OCI-M2 (cell line): ENCODE measurements around the gene HMGN2.
"Not testable (repeated sequence)": the region's sequence is repeated elsewhere in the genome, so short reads cannot be mapped to it uniquely, and the experiment has no call there.

Source experiments
- DNase-seq: peaks from one replicate; lab custom pipeline; 2025; ENCODE audit not compliant: unreplicated experiment; lab: John Stamatoyannopoulos, UW

HMGN2 gene

DNA sequence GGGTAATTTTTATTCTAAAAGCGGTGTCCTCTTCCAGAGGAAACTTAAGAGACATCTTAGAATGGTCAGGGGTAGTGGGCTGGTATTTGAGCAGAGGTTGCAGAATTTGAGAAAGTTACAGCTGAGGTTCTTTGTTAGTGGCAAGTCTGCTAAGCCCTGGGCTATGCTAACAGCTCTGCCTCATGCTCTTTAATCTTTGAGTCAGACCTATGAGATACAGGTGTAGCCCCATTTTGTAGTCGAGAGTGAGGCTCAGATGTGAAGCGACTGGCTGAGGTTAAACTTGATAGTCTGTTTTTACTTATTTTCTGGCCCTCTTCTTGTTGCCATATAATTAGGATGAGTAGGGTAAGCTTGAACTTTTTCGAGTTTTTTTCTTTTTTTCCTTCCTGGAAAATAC is 4.7 kb downstream of the HMGN2 start:
- no peak for DNase-seq

GRCh38 chr1:26477446-26478152 is 5.4 kb downstream of the HMGN2 start:
- no peak for DNase-seq

- no peak for DNase-seq
Observed at GRCh38 chr1:26478159-26478558, 5.9 kb downstream of the HMGN2 start.

DNA sequence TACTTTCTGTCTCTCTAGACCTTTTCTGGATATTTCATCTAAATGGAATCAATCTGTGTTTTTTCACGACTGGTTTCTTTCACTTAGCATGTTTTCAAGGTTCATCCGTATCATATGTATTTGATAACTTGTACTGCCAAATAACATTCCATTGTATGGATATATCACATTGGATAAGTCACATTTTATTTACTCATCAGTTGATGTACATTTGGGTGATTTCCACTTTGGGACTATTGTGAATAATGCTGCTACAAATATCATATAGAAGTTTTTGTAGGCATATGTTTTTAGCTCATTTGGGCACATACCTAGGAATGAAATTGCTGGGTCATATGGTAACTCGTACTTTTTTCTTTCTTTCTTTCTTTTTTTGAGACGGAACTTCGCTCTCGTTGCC is 6.7 kb downstream of the HMGN2 start:
- no peak for DNase-seq

DNA sequence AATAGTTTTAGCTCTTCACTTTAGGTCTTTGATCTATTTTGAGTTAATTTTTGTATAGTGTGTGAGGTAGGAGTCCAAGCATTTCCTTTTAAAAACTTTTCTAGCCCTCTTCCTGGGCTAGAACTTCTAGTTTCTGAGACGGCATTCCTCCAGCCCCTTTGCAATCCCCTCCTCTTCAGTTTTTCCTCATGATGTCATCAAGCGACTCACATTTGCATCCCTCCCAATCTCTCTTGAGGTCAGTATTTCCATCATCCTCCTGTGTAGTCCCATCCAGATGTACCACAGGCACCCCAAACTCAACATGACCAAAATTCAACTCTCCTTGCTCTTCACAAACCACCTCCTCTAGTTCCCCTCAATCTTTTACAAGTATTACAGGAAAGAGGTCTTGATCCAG is 10.7 kb downstream of the HMGN2 start:
- DNase-seq = no peak

DNA sequence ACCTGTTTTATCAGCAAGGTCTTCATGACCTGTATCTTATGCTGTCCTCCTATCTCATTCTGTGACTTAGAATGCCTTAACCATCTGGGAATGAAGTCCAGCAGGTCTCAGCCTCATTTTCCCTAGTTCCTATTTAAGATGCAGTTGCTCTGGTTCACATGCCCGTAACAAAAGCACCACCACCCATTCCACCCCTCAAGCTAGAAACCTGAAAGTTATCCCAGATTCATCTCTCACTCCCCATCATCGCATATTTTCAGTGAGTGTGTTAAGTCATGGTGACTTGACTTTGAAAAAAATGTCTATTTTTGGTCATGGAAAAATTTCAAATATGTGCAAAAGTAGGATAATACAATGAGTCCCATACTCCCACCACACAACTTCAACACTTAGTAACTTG is 11.7 kb downstream of the HMGN2 start:
- DNase-seq = no peak

GRCh38 chr1:26490155-26490554 is 17.9 kb downstream of the HMGN2 start:
- DNase-seq = no peak

DNA sequence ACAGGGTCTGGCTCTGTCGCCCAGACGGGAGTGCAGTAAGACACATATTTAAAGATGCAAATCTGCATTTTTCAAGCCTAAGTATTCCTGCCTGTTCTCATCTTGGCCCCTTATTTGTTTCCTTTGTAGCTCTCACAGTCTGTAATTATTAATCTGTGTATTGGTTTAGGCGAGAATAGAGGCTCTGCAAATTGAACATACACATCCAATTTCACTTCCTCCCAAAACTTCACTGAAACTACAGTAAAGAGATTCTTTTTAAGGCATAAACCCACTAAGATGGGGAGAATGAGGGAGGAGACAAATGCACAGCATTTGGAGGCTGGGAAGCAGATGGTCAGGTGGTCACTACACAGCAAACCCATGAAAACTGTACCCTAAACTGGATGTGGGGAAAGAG is 21.0 kb downstream of the HMGN2 start:
- DNase-seq = no peak

DNA sequence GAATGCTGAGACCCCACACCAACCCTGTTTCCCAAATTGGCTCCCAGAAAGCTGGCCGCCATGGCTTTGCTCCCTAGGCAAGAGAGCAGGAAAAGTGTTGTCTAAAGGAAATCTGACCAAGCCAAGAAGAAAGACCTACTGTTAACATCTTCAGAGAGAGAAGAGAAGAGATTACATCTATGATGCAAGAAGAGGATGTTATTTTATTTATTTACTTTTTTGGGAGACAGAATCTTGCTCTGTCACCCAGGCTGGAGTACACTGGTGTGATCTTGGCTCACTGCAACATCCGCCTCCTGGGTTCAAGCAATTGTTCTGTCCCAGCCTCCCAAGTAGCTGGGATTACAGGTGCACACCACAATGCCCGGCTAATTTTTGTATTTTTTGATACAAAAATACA is 21.7 kb downstream of the HMGN2 start:
- no peak for DNase-seq

DNA sequence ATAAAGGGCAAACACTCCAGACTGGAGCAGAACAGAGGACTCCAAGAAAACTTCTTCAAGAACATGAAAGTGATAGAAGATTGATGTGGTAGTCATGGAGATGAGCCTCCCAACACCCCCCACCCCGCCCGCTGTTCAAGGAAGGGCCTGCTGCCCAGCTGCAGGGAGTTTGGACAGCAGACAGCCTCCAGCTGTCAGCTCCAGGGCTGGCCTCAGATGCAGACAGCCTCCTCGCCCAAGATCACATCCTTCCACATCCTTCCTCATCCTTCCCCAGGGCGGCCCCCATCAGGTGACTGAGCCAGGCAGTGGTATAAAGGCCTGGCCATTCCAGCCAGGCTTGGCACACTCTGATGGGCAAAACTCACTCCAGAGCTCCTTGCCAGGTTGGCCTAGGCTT is 24.6 kb downstream of the HMGN2 start:
- no peak for DNase-seq

DNA sequence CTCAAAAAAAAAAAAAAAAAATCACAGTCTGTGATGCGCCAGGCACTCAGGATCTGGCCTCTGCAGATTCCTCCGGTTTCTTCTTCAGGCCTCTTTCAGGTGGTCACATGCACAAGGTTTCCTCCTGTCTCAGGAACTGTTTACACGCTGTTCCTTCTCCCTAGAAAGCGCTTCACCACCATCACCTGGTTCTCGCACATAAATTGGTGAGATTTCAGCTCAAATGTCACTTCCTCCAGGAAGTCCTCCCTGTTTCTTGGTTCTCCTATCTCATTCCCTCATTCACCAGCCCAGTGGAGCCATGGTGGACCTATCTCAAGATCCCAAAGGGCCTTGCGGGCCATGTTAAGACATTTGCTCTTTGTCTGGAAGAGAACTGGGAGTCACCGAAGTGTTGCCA is 26.7 kb downstream of the HMGN2 start:
- no peak for DNase-seq

DNA sequence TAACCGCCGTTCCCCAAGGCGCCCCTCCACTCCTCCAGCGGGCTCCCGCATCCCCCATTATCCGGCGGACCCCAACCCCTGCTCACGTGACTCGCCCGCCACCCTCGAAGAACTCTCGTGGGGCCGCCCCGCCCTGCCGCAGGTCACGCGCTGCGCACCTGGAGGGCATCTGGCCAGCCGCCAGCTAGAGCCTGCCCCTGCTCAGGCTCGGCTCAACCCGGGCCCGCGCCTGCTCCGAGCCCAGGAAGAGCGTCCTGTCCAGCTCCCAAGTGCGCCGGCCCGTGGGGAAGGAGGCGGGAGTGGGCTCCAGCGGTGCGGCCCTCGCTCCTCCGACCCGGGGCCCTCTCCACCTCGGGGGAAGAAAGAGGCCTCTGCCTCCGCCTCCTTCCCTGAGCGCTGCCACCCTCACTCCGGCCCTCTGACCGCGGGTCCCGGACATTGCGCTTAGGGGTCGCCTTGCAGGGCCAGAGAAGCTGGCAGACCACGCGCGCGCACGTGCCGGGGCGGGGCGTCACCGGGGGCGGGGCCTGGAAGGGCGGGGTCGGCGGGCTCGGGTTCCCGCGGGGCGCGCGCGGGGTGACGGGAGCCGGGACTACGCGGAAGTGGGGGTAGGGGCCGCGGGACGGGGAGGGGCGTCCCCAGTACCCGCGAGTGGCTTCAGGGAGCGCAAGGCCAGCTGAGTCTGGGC is 28.4 kb downstream of the HMGN2 start:
- DNase-seq = peak; percentile 39

DNA sequence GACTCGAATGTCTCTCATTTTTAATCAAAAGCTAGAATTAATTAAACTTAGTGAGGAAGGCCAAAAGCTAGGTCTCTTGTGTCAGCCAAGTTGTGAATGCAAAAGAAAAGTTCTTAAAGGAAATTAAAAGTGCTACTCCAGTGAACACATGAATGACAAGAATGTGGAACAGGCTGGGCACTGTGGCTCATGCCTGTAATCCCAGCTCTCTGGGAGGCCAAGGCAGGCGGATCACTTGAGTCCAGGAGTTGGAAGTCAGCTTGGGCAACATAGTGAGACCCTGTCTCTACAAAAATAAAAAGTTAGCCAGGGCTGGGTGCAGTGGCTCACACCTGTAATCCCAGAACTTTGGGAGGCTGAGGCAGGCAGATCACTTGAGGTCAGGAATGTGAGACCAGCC is 38.5 kb downstream of the HMGN2 start:
- DNase-seq = not testable (repeated sequence)

- DNase-seq = not testable (repeated sequence)
Observed at GRCh38 chr1:26515836-26516235, 43.6 kb downstream of the HMGN2 start.

GRCh38 chr1:26516987-26517765 is 44.9 kb downstream of the HMGN2 start:
- no peak for DNase-seq

DNA sequence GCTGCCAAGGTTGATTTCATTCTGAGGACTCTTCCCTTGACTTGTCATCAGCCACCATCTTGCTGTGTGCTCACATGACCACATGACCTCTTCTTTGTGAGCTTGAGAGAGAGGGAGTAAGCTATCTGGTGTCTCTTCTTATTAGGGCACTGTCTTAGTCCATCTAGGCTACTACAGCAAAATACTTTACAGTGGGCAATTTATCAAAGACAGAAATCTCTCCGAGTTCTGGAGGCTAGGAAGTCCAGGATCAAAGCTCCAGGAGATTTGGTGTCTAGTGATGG is 45.5 kb downstream of the HMGN2 start:
- no peak for DNase-seq

- no peak for DNase-seq
Observed at GRCh38 chr1:26518355-26518754, 46.1 kb downstream of the HMGN2 start.

DNA sequence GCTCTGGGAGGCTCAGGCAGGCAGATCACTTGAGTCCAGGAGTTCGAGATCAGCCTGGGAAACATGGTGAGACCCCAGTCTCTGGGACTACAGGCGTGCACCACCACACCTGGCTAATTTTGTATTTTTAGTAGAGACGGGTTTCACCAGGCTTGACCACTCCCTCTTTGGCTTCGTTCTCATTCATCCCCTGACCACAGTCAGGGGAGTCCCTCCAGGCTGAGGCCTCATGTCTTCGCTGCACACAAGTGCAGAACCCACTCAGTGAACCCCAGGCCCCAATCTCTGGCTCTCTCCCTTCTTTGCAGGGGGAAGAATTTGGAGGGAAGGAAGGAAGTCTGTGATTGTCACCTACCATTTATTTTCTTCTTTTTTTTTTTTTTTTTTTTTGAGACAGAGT is 48.1 kb downstream of the HMGN2 start:
- DNase-seq = no peak

DNA sequence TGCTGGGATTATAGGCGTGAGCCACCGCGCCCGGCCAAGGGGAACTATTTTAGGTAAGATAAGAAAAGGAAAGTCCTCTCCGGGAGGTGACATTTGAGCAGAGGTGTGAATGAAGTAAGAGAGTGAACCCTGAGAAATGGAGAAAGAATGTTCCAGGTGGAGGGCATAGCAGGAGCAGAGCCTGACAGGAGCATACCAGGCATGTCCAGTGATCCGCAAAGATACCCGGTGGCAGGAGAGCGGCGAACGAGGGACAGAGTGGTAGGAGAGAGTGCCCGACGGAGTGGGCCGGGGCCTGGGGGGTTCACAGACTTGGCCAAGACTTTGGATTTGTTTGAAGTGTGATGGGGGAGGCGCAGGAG is 49.4 kb downstream of the HMGN2 start:
- DNase-seq = no peak

DNA sequence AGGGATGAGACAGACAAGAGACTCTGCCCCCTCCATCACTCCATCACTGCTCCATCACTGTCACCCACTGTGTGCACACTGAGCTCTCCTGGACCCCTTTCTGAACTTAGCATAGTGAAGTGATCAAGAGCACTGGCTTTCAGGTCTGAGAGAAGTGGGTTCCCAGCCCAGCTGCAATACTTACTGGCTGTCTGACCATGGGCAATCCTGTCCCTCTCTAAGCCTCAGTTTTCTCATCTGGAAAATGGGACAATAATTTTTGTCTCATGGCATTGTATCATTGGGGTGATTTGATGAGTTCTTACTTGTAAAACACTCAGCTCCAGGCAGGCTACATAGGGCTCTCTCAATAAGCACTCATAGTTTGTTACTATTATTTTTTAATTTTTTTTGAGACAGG is 49.8 kb downstream of the HMGN2 start:
- DNase-seq = no peak

DNA sequence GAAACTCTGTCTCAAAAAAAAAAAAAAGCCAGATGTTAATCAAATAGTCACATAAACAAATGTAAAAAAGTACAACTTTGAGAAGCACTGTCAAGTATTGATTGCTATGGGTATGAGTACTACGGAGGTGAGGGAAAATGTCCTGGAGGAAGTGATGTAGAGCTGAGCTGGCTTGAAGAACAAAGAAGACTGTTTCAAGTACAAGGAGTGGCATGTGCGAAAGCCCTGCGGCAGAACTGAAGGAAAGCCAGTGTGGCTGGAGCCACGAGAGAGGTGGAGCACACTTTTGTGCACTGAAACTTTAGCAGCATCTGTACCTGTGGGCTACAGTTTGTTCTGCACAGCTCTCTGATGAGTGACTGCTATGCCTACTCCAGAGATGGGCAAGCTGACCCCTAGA is 51.9 kb downstream of the HMGN2 start:
- DNase-seq = no peak
